ENCODE measurements around the gene SPINK7. TPM values are rescaled to one million over a fixed set of nuclear protein-coding genes. Genes with fewer than 3 reads are reported as not detected.
"Not testable (repeated sequence)": the region's sequence is repeated elsewhere in the genome, so short reads cannot be mapped to it uniquely, and the experiment has no call there.

SPINK7 gene
- polyA plus RNA-seq (ENCODE audit: insufficient read length in 3 of 3): under 1 TPM in 2 of 3 donors, not detected in 1; 0.12 to 0.27 TPM

DNA sequence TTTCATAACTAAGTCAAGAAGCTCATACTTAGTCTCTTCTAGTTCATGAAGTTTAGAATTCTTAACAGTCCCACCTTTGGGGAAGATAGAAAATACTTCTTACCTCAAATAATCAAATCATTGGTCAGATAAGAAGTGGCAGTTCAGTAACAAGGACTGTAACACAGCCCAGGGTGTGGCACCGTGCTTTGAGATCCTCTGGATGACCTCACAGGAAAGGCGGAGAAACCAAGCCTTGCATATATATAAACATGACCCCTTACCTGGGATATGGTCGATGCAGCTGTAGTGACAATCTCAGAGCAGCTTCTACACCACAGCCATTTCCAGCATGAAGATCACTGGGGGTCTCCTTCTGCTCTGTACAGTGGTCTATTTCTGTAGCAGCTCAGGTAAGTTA, at the start of gene SPINK7:
Gene SPINK7 (plus strand): TSS at position 271 of the 400 bp plus-strand sequence. CDS start 61 bp downstream, at position 332.
- DNase-seq (ENCODE audit: low read depth in 3 of 3, low spot score in 2 of 3): no peak

DNA sequence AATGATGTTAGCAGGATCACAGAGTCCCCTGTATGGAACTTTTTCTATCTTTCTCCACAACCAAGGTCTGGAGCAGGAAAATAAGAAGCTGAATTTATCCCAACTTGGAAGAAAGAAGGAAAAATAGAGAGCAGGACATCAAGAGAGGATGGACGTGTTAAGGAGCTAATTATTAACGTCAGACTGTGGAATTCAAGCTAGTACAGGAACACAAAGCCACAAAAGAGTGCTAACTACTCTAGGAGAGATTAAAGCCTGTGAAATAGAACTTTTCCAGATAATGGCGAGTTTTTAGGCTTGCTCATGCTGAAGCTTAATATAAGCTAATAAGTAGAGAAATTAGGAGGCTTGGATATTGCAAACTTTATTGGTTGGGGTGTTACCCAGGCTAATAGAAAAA, 44.3 kb upstream of the SPINK7 start:
- DNase-seq (ENCODE audit: low read depth in 3 of 3, low spot score in 2 of 3): no peak

- DNase-seq (ENCODE audit: low read depth in 3 of 3, low spot score in 2 of 3): no peak
Observed at GRCh38 chr5:148268566-148268965, 43.7 kb upstream of the SPINK7 start, which contains the start of gene SPINK13. Gene SPINK13, plus strand, starts transcription at chr5:148268794. Its CDS starts 1,279 bp downstream, at chr5:148270073.

DNA sequence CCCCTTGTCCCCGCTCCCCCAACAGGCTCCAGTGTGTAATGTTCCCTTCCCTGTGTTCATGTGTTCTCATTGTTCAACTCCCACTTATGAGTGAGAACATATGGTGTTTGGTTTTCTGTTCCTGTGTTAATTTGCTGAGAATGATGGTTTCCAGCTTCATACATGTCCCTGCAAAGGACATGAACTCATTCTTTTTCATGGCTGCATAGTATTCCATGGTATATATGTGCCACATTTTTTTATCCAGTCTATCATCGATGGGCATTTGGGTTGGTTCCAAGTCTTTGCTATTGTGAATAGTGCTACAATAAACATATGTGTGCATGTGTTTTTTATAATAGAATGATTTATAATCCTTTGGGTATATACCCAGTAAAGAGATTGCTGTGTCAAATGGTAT, 37.1 kb upstream of the SPINK7 start:
- not testable (repeated sequence) for DNase-seq (ENCODE audit: low read depth in 3 of 3, low spot score in 2 of 3)

DNA sequence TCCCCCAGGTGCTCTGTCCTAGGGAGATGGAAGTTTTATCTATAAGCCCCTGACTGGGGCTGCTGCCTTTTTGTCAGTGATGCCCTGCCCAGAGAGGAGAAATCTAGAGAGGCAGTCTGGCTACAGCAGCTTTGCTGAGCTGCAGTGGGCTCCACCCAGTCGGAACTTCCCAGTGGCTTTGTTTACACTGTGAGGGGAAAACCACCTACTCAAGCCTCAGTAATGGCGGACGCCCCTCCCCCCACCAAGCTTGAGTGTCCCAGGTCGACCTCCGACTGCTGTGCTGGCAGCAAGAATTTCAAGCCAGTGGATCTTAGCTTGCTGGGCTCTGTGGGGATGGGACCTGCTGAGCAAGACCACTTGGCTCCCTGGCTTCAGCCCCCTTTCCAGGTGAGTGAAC, 31.3 kb upstream of the SPINK7 start:
- DNase-seq (ENCODE audit: low read depth in 3 of 3, low spot score in 2 of 3): not testable (repeated sequence)

- not testable (repeated sequence) for DNase-seq (ENCODE audit: low read depth in 3 of 3, low spot score in 2 of 3)
Observed at GRCh38 chr5:148281336-148281735, 30.9 kb upstream of the SPINK7 start.

DNA sequence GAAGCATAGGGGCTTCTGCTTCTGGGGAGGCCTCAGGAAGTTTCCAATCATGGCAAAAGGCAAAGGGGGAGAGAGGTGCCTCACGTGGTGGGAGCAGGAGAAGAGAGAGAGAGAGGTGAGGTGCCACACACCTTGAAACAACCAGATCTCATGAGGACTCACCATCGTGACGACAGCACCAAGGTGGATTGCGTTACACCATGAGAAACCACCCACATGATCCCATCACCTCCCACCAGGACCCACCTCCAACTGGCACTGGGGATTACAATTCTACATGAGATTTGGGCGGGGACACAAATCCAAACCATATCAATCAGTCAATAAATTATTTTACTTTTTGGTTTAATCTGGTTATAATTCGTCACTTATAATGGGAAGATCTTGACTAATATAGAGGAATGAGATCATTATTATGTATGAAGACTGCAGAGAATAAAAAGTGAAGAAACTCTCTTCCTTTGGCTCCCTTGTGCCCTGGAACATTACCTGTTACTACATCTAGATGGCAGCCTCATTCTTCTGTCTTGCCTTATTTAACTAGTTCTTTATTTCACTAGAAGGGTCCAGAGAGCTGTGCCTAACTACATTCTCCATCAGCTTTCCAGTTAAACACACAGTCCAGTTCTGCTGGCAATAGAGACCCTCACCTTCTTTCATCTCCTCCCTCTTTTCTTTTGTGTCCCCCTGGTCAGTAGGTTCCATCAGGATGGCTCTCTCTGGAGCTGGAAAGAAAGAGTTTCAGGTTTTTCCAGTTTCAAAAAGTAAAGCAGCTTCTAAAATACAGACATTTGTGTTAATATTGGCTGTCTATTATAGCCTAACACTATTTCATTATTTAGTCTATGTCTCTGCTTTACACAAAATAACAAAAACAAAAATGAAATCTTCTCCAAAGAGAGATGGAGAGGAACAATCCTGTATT, 21.7 kb upstream of the SPINK7 start:
- DNase-seq (ENCODE audit: low read depth in 3 of 3, low spot score in 2 of 3): no peak

DNA sequence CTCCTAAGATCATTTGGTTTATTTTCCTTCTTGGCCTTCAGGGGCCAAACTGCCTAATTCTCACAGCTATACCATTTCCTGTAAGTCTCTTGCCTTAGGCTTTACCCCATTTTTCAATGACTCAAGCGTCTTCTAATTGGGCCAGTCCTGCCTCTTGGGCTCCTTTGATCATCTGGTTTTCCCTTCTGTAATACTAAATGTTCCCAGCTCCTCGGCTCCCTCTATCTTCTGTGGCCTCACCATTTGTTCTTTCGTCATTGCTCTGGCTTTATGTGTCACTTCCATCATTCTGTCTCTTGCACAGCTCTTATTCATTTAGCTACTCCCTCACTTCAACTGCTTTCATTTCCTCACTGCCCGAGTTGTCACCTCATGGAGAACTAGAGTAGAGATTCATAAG, 14.5 kb upstream of the SPINK7 start:
- no peak for DNase-seq (ENCODE audit: low read depth in 3 of 3, low spot score in 2 of 3)

- no peak for DNase-seq (ENCODE audit: low read depth in 3 of 3, low spot score in 2 of 3)
Observed at GRCh38 chr5:148306446-148306845, 5.8 kb upstream of the SPINK7 start.

DNA sequence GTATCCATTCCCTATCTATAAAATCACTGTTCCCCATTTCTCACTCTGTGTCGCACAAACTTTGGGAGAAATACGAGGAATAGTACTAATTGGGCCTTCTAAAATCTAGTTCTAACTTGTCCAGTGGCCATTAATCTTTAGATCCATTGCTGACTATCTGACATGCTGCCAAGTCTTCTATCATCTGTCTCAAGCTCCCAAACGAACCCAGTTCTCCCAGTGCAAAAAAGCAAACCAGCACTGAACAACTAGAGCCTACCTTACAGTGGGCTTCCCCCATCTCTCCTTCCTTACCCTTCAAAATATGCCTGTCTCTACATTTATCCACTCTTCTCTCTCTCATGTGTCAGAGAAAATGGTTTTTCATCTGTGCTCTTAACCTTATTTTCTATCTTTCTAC, 3.2 kb upstream of the SPINK7 start:
- no peak for DNase-seq (ENCODE audit: low read depth in 3 of 3, low spot score in 2 of 3)

DNA sequence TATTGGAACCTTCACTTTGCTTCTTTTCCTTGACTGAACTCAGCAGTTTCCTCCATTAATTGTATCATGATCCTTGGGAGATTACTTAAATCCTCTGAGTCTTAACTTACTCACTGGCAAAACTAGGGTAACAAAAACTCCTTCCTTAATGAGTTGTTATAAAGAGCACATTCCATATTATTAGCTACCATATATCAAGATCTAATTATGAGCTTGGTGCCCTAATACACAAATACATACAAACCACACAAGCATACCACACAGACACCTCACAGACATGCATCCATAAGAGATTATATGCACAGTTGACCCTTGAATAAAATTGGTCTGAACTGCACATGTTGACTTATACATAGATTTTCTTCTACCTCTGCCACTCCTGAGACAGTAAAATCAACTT, 2.5 kb upstream of the SPINK7 start:
- DNase-seq (ENCODE audit: low read depth in 3 of 3, low spot score in 2 of 3): no peak

- DNase-seq (ENCODE audit: low read depth in 3 of 3, low spot score in 2 of 3): no peak
Observed at GRCh38 chr5:148311484-148311883, 739 bp upstream of the SPINK7 start.

DNA sequence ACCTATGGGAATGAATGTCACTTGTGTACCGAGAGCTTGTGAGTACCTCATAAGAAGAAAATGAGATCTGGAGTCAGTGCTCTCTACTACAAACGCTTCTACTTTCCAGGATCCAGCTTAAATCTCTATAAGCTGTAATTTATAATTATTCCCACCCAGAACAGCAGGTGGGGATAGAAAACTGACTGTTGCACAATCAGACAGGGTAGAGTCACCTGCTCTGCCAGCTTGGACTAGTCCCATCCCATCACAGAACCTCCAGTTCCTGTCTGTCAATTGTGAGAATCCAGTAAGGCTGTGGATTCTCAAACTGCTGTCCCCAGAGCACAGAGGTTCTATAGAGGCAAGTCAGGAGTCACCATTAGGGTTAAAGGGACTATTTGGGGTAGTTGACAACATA, 2.0 kb downstream of the SPINK7 start:
- DNase-seq (ENCODE audit: low read depth in 3 of 3, low spot score in 2 of 3): no peak

DNA sequence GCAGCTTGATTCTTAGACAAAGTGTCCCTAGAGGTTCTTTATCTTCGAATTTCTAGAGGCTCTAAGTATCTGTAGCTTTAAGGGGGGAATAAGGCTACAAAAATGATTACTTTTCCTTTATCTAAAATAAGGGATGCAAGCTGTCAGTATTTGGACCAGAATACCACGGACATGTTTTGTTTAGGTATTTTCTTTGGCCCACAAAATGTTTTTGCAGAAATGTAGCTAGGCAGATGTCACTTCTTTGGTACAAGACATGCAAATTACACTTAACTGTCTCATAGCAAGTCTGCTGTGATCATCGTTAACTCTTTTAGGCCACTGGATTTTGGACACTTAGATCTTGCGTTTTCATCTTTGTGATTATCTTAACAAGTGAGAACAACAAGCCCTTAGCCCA, 2.5 kb downstream of the SPINK7 start:
- no peak for DNase-seq (ENCODE audit: low read depth in 3 of 3, low spot score in 2 of 3)

DNA sequence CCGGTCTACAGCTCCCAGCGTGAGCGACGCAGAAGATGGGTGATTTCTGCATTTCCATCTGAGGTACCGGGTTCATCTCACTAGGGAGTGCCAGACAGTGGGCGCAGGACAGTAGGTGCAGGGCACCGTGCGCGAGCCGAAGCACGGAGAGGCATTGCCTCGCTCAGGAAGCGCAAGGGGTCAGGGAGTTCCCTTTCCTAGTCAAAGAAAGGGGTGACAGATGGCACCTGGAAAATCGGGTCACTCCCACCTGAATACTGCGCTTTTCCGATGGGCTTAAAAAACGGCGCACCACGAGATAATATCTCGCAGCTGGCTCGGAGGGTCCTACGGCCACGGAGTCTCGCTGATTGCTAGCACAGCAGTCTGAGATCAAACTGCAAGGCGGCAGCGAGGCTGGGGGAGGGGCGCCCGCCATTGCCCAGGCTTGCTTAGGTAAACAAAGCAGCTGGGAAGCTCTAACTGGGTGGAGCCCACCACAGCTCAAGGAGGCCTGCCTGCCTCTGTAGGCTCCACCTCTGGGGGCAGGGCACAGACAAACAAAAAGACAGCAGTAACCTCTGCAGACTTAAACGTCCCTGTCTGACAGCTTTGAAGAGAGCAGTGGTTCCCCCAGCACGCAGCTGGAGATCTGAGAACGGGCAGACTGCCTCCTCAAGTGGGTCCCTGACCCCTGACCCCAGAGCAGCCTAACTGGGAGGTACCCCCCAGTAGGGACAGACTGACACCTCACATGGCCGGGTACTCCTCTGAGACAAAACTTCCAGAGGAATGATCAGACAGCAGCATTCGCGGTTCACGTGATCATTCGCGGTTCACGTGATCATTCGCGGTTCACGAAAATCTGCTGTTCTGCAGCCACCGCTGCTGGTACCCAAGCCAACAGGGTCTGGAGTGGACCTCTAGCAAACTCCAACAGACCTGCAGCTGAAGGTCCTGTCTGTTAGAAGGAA, 8.1 kb downstream of the SPINK7 start:
- not testable (repeated sequence) for DNase-seq (ENCODE audit: low read depth in 3 of 3, low spot score in 2 of 3)

- no peak for DNase-seq (ENCODE audit: low read depth in 3 of 3, low spot score in 2 of 3)
Observed at GRCh38 chr5:148333262-148333849, 21.1 kb downstream of the SPINK7 start.

- no peak for DNase-seq (ENCODE audit: low read depth in 3 of 3, low spot score in 2 of 3)
Observed at GRCh38 chr5:148335259-148335658, 23.0 kb downstream of the SPINK7 start, which contains the start of gene SPINK9. Gene SPINK9, plus strand, starts transcription at chr5:148335559. Its CDS starts 55 bp downstream, at chr5:148335614.

- DNase-seq (ENCODE audit: low read depth in 3 of 3, low spot score in 2 of 3): no peak
Observed at GRCh38 chr5:148336704-148337435, 24.6 kb downstream of the SPINK7 start.

GRCh38 chr5:148342371-148343045, 30.3 kb downstream of the SPINK7 start:
- DNase-seq (ENCODE audit: low read depth in 3 of 3, low spot score in 2 of 3): no peak

Measured in right renal cortex interstitium (tissue), 3 donors.